ENCODE results near the gene AOAH.

- TF ChIP-seq, protein P1, sequence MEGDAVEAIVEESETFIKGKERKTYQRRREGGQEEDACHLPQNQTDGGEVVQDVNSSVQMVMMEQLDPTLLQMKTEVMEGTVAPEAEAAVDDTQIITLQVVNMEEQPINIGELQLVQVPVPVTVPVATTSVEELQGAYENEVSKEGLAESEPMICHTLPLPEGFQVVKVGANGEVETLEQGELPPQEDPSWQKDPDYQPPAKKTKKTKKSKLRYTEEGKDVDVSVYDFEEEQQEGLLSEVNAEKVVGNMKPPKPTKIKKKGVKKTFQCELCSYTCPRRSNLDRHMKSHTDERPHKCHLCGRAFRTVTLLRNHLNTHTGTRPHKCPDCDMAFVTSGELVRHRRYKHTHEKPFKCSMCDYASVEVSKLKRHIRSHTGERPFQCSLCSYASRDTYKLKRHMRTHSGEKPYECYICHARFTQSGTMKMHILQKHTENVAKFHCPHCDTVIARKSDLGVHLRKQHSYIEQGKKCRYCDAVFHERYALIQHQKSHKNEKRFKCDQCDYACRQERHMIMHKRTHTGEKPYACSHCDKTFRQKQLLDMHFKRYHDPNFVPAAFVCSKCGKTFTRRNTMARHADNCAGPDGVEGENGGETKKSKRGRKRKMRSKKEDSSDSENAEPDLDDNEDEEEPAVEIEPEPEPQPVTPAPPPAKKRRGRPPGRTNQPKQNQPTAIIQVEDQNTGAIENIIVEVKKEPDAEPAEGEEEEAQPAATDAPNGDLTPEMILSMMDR (IDR thresholded peaks at IDR 0.05; ENCODE audit: extremely low read depth in 1 of 2, insufficient read depth in 1 of 2, low read depth in 1 of 2, low read length in 2 of 2): no peak
- TF ChIP-seq, protein P2, sequence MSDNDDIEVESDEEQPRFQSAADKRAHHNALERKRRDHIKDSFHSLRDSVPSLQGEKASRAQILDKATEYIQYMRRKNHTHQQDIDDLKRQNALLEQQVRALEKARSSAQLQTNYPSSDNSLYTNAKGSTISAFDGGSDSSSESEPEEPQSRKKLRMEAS (IDR thresholded peaks at IDR 0.05; ENCODE audit: insufficient read depth, insufficient read length): no peak
- TF ChIP-seq POLR2A (IDR thresholded peaks at IDR 0.05; ENCODE audit: low read depth, low read length) (no peak), POLR2AphosphoS5 (IDR thresholded peaks at IDR 0.05; ENCODE audit: insufficient read depth, low read depth, low read length) (no peak), MYC (IDR thresholded peaks at IDR 0.05; ENCODE audit: low read depth, low read length) (no peak), EZH2 (IDR thresholded peaks at IDR 0.05; ENCODE audit: borderline replicate concordance, low read depth, low read length, severe bottlenecking) (no peak)
These were observed 96.5 kb downstream of the AOAH start for GRCh38 chr7:36627836-36628235.

Measured in endothelial cell of umbilical vein (primary cell).